HG03103 (cell line): ENCODE results near the gene DNAAF9.

Experiments
- ATAC-seq: cut with Tn5 transposase; IDR thresholded peaks from one replicate; pipeline ENCODE4 v1.9.1; 2021; ENCODE audit warnings: low read depth; ENCODE audit not compliant: unreplicated experiment

The DNAAF9 gene

GRCh38 chr20:3378138-3378537 is 29.3 kb downstream of the DNAAF9 start:
- no peak for ATAC-seq

DNA sequence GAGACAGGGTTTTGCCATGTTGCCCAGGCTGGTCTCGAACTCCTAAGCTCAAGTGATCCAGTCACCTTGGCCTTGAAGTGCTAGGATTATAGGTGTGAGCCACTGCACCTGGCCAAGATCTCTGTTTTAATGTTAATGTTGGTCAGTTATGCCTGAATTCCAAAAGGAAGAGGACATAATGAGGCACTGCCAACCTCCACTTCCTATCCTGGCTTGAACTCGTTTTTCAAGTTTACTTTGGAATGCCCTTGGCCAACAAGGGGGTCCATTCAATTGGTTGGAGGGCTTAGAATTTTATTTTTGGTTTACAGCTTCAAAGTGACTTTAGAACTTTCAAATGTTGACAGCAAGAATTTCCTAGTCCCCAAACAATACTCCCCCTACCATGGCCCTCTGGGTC is 29.8 kb downstream of the DNAAF9 start:
- ATAC-seq = no peak

- no peak for ATAC-seq
Measured at GRCh38 chr20:3374296-3374695, 33.2 kb downstream of the DNAAF9 start.

GRCh38 chr20:3371754-3372153 is 35.7 kb downstream of the DNAAF9 start:
- ATAC-seq = no peak

DNA sequence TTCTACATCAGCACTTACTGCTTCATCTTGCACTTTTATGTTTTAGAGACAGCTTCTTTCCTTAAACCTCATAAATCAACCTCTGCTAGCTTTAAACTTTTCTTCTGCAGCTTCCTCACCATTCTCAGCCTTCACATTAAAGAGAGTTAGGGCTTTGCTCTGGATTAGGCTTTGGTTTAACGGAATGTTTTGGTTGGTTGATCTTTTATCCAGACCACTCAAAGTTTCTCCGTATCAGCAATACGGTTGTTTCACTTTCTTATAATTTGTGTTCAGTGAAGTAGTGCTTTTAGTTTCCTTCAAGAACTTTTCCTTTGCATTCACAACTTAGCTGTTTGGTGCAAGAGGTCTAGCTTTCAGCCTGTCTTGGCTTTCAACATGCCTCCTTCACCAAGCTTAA is 40.4 kb downstream of the DNAAF9 start:
- ATAC-seq = no peak

DNA sequence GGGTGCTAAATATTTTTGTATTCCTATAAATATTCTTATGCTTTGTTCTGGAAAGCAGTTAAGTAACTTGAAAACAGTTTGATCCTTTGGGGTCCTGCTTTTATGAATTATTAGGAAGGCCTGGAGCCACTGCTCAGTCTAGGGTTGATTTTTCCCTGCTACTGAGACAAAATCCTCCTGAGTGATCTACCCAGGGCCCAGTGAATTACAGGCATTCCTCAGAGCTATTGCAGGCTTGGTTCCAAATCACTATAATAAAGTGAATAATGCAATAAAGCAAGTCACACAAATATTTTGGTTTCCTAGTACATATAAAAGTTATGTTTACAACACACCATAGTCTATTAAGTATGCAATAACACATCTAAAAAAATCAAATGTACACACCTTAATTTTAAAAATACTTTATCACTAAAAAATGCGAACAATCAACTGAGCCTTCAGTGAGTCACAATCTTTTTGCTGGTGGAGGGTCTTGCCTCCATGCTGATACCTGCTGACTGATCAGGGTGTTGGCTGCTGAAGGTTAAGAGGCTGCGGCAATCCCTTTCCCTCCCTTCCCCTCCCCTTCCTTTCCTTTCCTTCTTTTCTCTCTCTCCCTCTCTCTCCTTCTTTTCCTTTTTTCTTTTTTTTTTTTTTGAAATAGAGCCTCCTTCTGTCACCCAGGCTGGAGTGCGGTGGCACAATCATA is 43.0 kb downstream of the DNAAF9 start:
- no peak for ATAC-seq

GRCh38 chr20:3360752-3361151 is 46.7 kb downstream of the DNAAF9 start:
- ATAC-seq = no peak

- ATAC-seq = no peak
Measured at GRCh38 chr20:3358676-3359340, 48.7 kb downstream of the DNAAF9 start.
